ENCODE data around the gene ARID4B.
A peak's percentile ranks its signal among the peaks of the same experiment; 100 is the strongest.

The ARID4B gene

GRCh38 chr1:235199441-235199840 is 128.5 kb downstream of the ARID4B start:
- H3K4me3 ChIP-seq (ENCODE audit: low read length), result no peak overlapping the region
- DNase-seq (ENCODE audit: low read depth), result peak; percentile 16
- TF ChIP-seq, protein P1, sequence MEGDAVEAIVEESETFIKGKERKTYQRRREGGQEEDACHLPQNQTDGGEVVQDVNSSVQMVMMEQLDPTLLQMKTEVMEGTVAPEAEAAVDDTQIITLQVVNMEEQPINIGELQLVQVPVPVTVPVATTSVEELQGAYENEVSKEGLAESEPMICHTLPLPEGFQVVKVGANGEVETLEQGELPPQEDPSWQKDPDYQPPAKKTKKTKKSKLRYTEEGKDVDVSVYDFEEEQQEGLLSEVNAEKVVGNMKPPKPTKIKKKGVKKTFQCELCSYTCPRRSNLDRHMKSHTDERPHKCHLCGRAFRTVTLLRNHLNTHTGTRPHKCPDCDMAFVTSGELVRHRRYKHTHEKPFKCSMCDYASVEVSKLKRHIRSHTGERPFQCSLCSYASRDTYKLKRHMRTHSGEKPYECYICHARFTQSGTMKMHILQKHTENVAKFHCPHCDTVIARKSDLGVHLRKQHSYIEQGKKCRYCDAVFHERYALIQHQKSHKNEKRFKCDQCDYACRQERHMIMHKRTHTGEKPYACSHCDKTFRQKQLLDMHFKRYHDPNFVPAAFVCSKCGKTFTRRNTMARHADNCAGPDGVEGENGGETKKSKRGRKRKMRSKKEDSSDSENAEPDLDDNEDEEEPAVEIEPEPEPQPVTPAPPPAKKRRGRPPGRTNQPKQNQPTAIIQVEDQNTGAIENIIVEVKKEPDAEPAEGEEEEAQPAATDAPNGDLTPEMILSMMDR (IDR thresholded peaks at IDR 0.05; ENCODE audit: insufficient read depth, low read depth, low read length, missing control alignments), result peak; percentile 25

- TF ChIP-seq, protein P1 (IDR thresholded peaks at IDR 0.05; ENCODE audit: insufficient read depth, low read depth, low read length, missing control alignments), result no peak
- DNase-seq (ENCODE audit: low read depth), result no peak
- no peak overlapping the region for H3K4me3 ChIP-seq (ENCODE audit: low read length)
These were observed 137.5 kb downstream of the ARID4B start for GRCh38 chr1:235190431-235190830.

GRCh38 chr1:235187316-235187715 is 140.7 kb downstream of the ARID4B start:
- no peak for DNase-seq (ENCODE audit: low read depth)
- H3K4me3 ChIP-seq (ENCODE audit: low read length), result no peak overlapping the region
- TF ChIP-seq, protein P1 (IDR thresholded peaks at IDR 0.05; ENCODE audit: insufficient read depth, low read depth, low read length, missing control alignments), result no peak

DNA sequence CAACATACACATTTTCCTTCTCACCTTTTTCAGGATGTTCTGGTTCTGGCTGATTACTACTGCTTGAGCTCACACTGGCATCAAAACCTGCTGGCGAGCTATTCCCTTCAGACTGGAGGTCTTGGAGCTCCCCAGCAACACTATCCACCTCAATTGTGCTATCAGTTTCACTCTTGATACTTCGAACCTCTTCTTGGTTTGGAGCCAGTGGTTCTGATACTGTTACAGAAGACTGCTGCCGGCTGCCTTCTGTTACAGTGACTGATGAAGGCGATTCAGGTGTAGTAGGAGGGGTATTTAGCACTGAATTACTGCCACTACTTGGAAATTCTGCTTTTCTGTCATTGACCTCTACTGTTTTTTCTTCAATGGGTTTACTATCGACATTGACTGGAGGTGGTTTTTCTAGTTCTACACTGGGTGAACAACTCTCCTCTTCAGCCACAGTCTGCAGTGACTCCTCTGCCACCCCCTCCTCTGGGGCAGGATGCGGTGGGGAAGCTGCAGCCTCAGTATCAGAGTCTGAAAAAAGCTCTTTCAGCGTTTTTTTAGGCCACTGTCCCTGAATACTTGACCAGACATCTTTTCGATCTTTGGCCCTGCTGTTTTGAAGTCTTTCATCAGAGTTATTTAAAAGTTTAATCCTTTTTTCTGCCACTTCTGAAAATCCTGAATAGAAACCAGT is 146.3 kb downstream of the ARID4B start:
- H3K4me3 ChIP-seq (ENCODE audit: low read length), result no peak overlapping the region
- no peak for DNase-seq (ENCODE audit: low read depth)
- TF ChIP-seq, protein P1 (IDR thresholded peaks at IDR 0.05; ENCODE audit: insufficient read depth, low read depth, low read length, missing control alignments), result no peak

DNA sequence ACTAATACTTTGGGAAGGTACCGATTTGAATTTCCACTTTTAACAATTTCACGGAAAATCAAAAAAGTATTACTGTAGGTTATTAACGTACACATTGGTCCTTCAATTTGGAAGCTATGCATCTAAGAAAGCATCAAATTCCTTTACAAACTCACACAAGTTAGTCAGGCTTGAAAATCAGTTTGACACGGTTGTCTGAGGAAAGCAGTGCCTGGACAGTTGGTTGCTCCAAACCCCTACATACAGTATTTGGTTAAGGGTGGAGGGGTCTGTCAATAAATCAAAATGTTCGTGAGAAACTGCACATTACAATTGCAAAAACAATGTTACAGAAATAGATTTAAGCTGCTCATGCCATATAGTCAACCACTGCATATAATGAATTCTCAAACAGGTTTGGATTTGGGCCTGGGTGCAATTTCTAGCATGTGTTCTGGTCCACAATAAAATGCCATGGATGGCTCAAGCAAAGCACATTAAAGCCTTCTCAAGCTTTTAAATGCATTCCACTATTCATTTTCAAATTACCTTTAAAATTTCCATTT is 147.0 kb downstream of the ARID4B start:
- no peak overlapping the region for H3K4me3 ChIP-seq (ENCODE audit: low read length)
- TF ChIP-seq, protein P1 (IDR thresholded peaks at IDR 0.05; ENCODE audit: insufficient read depth, low read depth, low read length, missing control alignments), result no peak
- no peak for DNase-seq (ENCODE audit: low read depth)

GRCh38 chr1:235176486-235176885 is 151.5 kb downstream of the ARID4B start:
- no peak for DNase-seq (ENCODE audit: low read depth)
- TF ChIP-seq, protein P1 (IDR thresholded peaks at IDR 0.05; ENCODE audit: insufficient read depth, low read depth, low read length, missing control alignments), result no peak
- no peak overlapping the region for H3K4me3 ChIP-seq (ENCODE audit: low read length)

- H3K4me3 ChIP-seq (ENCODE audit: low read length), result no peak overlapping the region
- DNase-seq (ENCODE audit: low read depth), result peak; percentile 68
- TF ChIP-seq, protein P1 (IDR thresholded peaks at IDR 0.05; ENCODE audit: insufficient read depth, low read depth, low read length, missing control alignments), result no peak
These were observed 158.0 kb downstream of the ARID4B start for GRCh38 chr1:235169986-235170385.

All from epithelial cell of esophagus (primary cell).